ENCODE measurements around the gene CAMK1D. TPM values are rescaled to one million over a fixed set of nuclear protein-coding genes. Genes with fewer than 3 reads are reported as not detected.

The CAMK1D gene
- total RNA-seq, 1 donor from 2014 or later, result 2.3 TPM

DNA sequence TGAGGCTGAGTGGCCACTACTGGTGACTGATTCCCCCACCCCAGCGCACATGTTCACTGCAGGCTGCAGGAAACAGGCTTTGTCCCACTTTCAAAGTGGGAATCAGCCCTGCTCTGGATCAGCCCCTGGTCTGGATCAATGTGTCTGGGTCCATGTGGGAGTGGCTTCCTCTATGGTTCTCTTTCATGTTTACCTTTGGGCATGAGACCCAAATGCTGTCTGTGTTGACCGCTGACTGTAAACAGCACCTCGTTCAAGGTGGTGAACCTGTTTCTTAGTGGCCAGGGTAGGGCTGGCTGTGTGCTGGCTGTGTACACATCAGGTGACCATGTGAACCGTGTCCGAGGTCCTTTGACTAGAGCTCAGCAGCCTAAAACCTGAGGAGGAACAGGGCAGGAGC is 121.8 kb downstream of the CAMK1D start:
- H3K4me3 ChIP-seq (ENCODE audit: low read depth, low read length), result no peak overlapping the region
- no peak for DNase-seq (ENCODE audit: low read depth)
- no peaks in the 10 kb centered on the region for H3K27me3 ChIP-seq (ENCODE audit: control insufficient read depth, insufficient read depth, low read length)
- H3K36me3 ChIP-seq (ENCODE audit: control insufficient read depth, insufficient read depth, low read length), result no peaks in the 10 kb centered on the region
- no peak for TF ChIP-seq CTCF (IDR thresholded peaks at IDR 0.05; ENCODE audit: insufficient read depth, low read length, poor library complexity, severe bottlenecking)

- no peak for TF ChIP-seq CTCF (IDR thresholded peaks at IDR 0.05; ENCODE audit: insufficient read depth, low read length, poor library complexity, severe bottlenecking)
- no peaks in the 10 kb centered on the region for H3K27me3 ChIP-seq (ENCODE audit: control insufficient read depth, insufficient read depth, low read length)
- H3K4me3 ChIP-seq (ENCODE audit: low read depth, low read length), result no peak overlapping the region
Observed at GRCh38 chr10:12473491-12473890, 124.1 kb downstream of the CAMK1D start.

GRCh38 chr10:12474727-12475412 is 125.5 kb downstream of the CAMK1D start:
- no peak for TF ChIP-seq CTCF (IDR thresholded peaks at IDR 0.05; ENCODE audit: insufficient read depth, low read length, poor library complexity, severe bottlenecking)
- Histone ChIP-seq H3K4me3 (ENCODE audit: low read depth, low read length) (no peak overlapping the region), H3K27me3 (ENCODE audit: control insufficient read depth, insufficient read depth, low read length) (no peaks in the 10 kb centered on the region), H3K36me3 (ENCODE audit: control insufficient read depth, insufficient read depth, low read length) (no peaks in the 10 kb centered on the region)
- DNase-seq (ENCODE audit: low read depth), result no peak

More at GRCh38 chr10:12473491-12473890, 124.1 kb downstream of the CAMK1D start:
- no peak for DNase-seq (ENCODE audit: low read depth)
- H3K36me3 ChIP-seq (ENCODE audit: control insufficient read depth, insufficient read depth, low read length), result no peaks in the 10 kb centered on the region

GRCh38 chr10:12476656-12477055 is 127.3 kb downstream of the CAMK1D start:
- no peak for TF ChIP-seq CTCF (IDR thresholded peaks at IDR 0.05; ENCODE audit: insufficient read depth, low read length, poor library complexity, severe bottlenecking)
- Histone ChIP-seq H3K27me3 (ENCODE audit: control insufficient read depth, insufficient read depth, low read length) (no peaks in the 10 kb centered on the region), H3K4me3 (ENCODE audit: low read depth, low read length) (no peak overlapping the region), H3K36me3 (ENCODE audit: control insufficient read depth, insufficient read depth, low read length) (no peaks in the 10 kb centered on the region)
- DNase-seq (ENCODE audit: low read depth), result no peak

- TF ChIP-seq CTCF (IDR thresholded peaks at IDR 0.05; ENCODE audit: insufficient read depth, low read length, poor library complexity, severe bottlenecking), result no peak
- no peak overlapping the region for H3K4me3 ChIP-seq (ENCODE audit: low read depth, low read length)
- no peak for DNase-seq (ENCODE audit: low read depth)
- no peaks in the 10 kb centered on the region for H3K27me3 ChIP-seq (ENCODE audit: control insufficient read depth, insufficient read depth, low read length)
- no peaks in the 10 kb centered on the region for H3K36me3 ChIP-seq (ENCODE audit: control insufficient read depth, insufficient read depth, low read length)
Observed at GRCh38 chr10:12479437-12479844, 130.1 kb downstream of the CAMK1D start.

GRCh38 chr10:12479924-12480323 is 130.6 kb downstream of the CAMK1D start:
- no peaks in the 10 kb centered on the region for H3K27me3 ChIP-seq (ENCODE audit: control insufficient read depth, insufficient read depth, low read length)
- H3K4me3 ChIP-seq (ENCODE audit: low read depth, low read length), result no peak overlapping the region
- no peaks in the 10 kb centered on the region for H3K36me3 ChIP-seq (ENCODE audit: control insufficient read depth, insufficient read depth, low read length)
- no peak for TF ChIP-seq CTCF (IDR thresholded peaks at IDR 0.05; ENCODE audit: insufficient read depth, low read length, poor library complexity, severe bottlenecking)
- DNase-seq (ENCODE audit: low read depth), result no peak

Data from kidney epithelial cell (primary cell).